ENCODE data around the gene BLCAP.

- TF ChIP-seq POLR2AphosphoS5 (IDR thresholded peaks at IDR 0.05; ENCODE audit: insufficient read depth, low read depth, low read length), result no peak
- TF ChIP-seq, protein P1, sequence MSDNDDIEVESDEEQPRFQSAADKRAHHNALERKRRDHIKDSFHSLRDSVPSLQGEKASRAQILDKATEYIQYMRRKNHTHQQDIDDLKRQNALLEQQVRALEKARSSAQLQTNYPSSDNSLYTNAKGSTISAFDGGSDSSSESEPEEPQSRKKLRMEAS (IDR thresholded peaks at IDR 0.05; ENCODE audit: insufficient read depth, insufficient read length), result no peak
- TF ChIP-seq POLR2A (IDR thresholded peaks at IDR 0.05; ENCODE audit: low read depth, low read length), result no peak
- no peak for TF ChIP-seq CTCF (IDR thresholded peaks at IDR 0.05; ENCODE audit: extremely low read depth in 1 of 2, insufficient read depth in 1 of 2, low read depth in 1 of 2, low read length in 2 of 2)
Observed at GRCh38 chr20:37516811-37517750, 10.6 kb downstream of the BLCAP start.
